ENCODE results near the gene IRF7. TPM values are rescaled to one million over a fixed set of nuclear protein-coding genes. Genes with fewer than 3 reads are reported as not detected.

Gene IRF7
- total and polyA plus RNA-seq, 2 donors (not counting 3 experiments of a cell fraction or from before 2014, with no cell fraction given) = 12.6 to 14.7 TPM

DNA sequence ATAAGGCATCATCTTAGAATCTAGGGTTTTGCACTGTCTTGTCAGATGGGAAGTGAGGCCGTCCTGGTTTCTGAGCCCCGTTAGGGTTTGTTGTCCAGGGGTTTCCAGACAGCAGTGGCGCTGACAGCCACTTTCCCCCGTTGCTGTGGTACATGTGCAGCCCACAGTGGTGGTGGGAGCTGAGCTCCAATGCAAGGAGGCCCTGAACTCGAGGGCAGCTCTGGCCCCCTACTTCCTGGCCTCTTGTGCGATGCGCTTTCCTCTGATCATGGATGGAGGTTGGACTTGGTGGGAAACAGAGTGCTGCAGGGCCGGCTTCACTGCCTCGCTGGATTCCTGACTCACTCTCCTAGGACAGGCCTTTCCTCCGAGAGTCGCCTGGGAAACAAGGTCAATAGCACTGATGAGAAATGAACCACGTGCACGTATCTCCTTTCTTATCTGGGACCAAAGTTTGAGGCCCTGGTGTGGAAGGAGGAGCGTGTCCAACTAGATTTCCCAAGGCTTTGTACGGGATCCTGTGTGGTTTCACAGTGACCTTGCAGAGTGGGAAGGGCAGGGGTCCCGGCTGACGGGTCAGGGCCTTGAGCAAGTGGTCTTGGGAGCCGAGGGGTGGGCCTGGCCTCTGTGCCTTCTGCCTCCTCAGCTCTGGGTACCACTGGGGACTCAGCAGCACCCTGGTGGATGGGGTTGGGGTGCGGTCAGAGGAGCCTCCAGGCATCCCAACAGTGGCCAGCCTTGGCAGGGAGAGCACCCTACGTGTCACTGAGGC, 35.7 kb downstream of the IRF7 start:
- dilution Hi-C loops (cut with MboI; ENCODE audit: extremely low pct_ligation_motif_present, low sequenced_read_pairs) = no loop called here
- CTCF ChIA-PET = no interaction called here
- Histone ChIP-seq H2AFZ (ENCODE audit: low read depth, low read length) (no peak overlapping the region), H3K4me1 (ENCODE audit: control insufficient read depth, extremely low read depth, insufficient read depth, low read length) (peaks cover 14% of the 10 kb centered on the region), H3K4me3 (replicated peaks in 1 of 3; ENCODE audit: insufficient read depth in 1 of 3, low read depth in 1 of 3, low read length in 3 of 3) (no peak overlapping the region), H3K27ac (ENCODE audit: insufficient read depth, low read depth, low read length) (no peak overlapping the region), H3K9ac (replicated peaks; ENCODE audit: extremely low read depth, insufficient read depth, low read length) (no peak overlapping the region), H3K9me1 (replicated peaks; ENCODE audit: control insufficient read depth, extremely low read depth, insufficient read depth, low read length) (no peaks in the 10 kb centered on the region), H3K27me3 (ENCODE audit: control insufficient read depth in 2 of 2, insufficient read depth in 2 of 2, low read length in 2 of 2) (peaks cover 1 to 5% of the 10 kb centered on the region in 2 experiments), H3K9me3 (replicated peaks; ENCODE audit: control insufficient read depth, insufficient read depth, low read length) (no peaks in the 10 kb centered on the region), H3K4me2 (ENCODE audit: insufficient read depth, low read length) (no peak overlapping the region), H3K36me3 (ENCODE audit: control insufficient read depth in 2 of 2, extremely low read depth in 1 of 2, insufficient read depth in 2 of 2, low read length in 2 of 2) (peaks cover 0 to 13% of the 10 kb centered on the region in 2 experiments), H3K79me2 (ENCODE audit: control insufficient read depth, insufficient read depth, low read length) (peaks cover 56% of the 10 kb centered on the region), H4K20me1 (replicated peaks; ENCODE audit: control insufficient read depth, extremely low read depth, insufficient read depth, low read length) (no peaks in the 10 kb centered on the region)
- TF ChIP-seq JUN (IDR thresholded peaks at IDR 0.05; ENCODE audit: borderline replicate concordance, insufficient read depth, insufficient read length, low read depth) (no peak), GATA2 (IDR thresholded peaks at IDR 0.05; ENCODE audit: insufficient read depth, insufficient read length, low read depth, low read length) (no peak), FOS (IDR thresholded peaks at IDR 0.05; ENCODE audit: borderline replicate concordance, insufficient read depth, low read length) (no peak), MYC (IDR thresholded peaks at IDR 0.05; ENCODE audit: low read depth, low read length) (no peak), EZH2 (IDR thresholded peaks at IDR 0.05; ENCODE audit: borderline replicate concordance, low read depth, low read length, severe bottlenecking) (no peak), POLR2A (IDR thresholded peaks at IDR 0.05; ENCODE audit: low read depth, low read length) (no peak), POLR2AphosphoS5 (IDR thresholded peaks at IDR 0.05; ENCODE audit: insufficient read depth, low read depth, low read length) (no peak)
- TF ChIP-seq, protein P1, sequence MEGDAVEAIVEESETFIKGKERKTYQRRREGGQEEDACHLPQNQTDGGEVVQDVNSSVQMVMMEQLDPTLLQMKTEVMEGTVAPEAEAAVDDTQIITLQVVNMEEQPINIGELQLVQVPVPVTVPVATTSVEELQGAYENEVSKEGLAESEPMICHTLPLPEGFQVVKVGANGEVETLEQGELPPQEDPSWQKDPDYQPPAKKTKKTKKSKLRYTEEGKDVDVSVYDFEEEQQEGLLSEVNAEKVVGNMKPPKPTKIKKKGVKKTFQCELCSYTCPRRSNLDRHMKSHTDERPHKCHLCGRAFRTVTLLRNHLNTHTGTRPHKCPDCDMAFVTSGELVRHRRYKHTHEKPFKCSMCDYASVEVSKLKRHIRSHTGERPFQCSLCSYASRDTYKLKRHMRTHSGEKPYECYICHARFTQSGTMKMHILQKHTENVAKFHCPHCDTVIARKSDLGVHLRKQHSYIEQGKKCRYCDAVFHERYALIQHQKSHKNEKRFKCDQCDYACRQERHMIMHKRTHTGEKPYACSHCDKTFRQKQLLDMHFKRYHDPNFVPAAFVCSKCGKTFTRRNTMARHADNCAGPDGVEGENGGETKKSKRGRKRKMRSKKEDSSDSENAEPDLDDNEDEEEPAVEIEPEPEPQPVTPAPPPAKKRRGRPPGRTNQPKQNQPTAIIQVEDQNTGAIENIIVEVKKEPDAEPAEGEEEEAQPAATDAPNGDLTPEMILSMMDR (IDR thresholded peaks at IDR 0.05; ENCODE audit: extremely low read depth in 1 of 2, insufficient read depth in 1 of 2, low read depth in 1 of 2, low read length in 2 of 2) = no peak
- TF ChIP-seq, protein P2, sequence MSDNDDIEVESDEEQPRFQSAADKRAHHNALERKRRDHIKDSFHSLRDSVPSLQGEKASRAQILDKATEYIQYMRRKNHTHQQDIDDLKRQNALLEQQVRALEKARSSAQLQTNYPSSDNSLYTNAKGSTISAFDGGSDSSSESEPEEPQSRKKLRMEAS (IDR thresholded peaks at IDR 0.05; ENCODE audit: insufficient read depth, insufficient read length) = no peak
- BruUV-seq (replicated peaks) = no TSS peak
- POLR2A ChIA-PET = no interaction called here
- no peak for DNase-seq (ENCODE audit: low read depth, low spot score)
- FAIRE-seq = no peak
- intact Hi-C loops (cut with micrococcal nuclease) = loop anchor here (5.0 kb wide), 1 partner anchor 32 kb away; no protein-coding TSS in a partner anchor
